HFFc6 (cell line): ENCODE data around the gene FUT1. TPM values are rescaled to one million over a fixed set of nuclear protein-coding genes. Genes with fewer than 3 reads are reported as not detected.
"Not testable (repeated sequence)": the region's sequence is repeated elsewhere in the genome, so short reads cannot be mapped to it uniquely, and the experiment has no call there.

Experiments
- DNase-seq: peaks from one replicate; pipeline ENCODE4 v3.0.0-alpha.2; 2018
- H3K27ac Mint-ChIP-seq: 2 replicates; pipeline ENCODE4 v1.8.0; 2020; ENCODE audit warnings: mild to moderate bottlenecking, mixed read lengths
- H3K27me3 Mint-ChIP-seq: 2 replicates; pipeline ENCODE4 v1.8.0; 2021; ENCODE audit warnings: mild to moderate bottlenecking, moderate library complexity, mixed read lengths; ENCODE audit not compliant: insufficient read depth
- H3K36me3 Mint-ChIP-seq: 2 replicates; pipeline ENCODE4 v1.8.0; 2021; ENCODE audit warnings: low read depth, mixed read lengths
- H3K4me1 Mint-ChIP-seq: 2 replicates; pipeline ENCODE4 v1.8.0; 2020; ENCODE audit warnings: low read depth, mixed read lengths
- H3K4me3 Mint-ChIP-seq: 2 replicates; pipeline ENCODE4 v1.8.0; 2020; ENCODE audit warnings: mild to moderate bottlenecking, moderate library complexity, mixed read lengths
- H3K9me3 Mint-ChIP-seq: 2 replicates; pipeline ENCODE4 v1.8.0; 2020; ENCODE audit warnings: mild to moderate bottlenecking, mixed read lengths
- total RNA-seq, 6 experiments: library from RNA; stranded (reverse); fragmentation: NEBNext Ultra II Directional; extraction: Animal tissue kit (Norgen Biotek cat#: 25700); gene quantifications; 2 replicates in 1 of 6; 3 replicates in 5 of 6; pipeline ENCODE4 v1.2.3, GENCODE V29; 2021
- TF ChIP-seq, protein P1 (sequence below): fragments of 200-600 bp; sonication (generic); IDR thresholded peaks from 2 replicates; pipeline ENCODE4 v1.5.0; 2021; ENCODE audit warnings: antibody characterized with exemption, mild to moderate bottlenecking

The FUT1 gene
- total RNA-seq, 6 experiments from 2014 or later = 0.05 to 0.06 (median 0.05) TPM; not detected in 3

- no peaks in the 10 kb centered on the region for H3K9me3 Mint-ChIP-seq
- H3K27ac Mint-ChIP-seq = no peak overlapping the region
- no peaks in the 10 kb centered on the region for H3K36me3 Mint-ChIP-seq
- H3K4me3 Mint-ChIP-seq = no peak overlapping the region
- H3K4me1 Mint-ChIP-seq = no peaks in the 10 kb centered on the region
- peaks cover 22% of the 10 kb centered on the region for H3K27me3 Mint-ChIP-seq
- no peak for DNase-seq
- TF ChIP-seq, protein P1, sequence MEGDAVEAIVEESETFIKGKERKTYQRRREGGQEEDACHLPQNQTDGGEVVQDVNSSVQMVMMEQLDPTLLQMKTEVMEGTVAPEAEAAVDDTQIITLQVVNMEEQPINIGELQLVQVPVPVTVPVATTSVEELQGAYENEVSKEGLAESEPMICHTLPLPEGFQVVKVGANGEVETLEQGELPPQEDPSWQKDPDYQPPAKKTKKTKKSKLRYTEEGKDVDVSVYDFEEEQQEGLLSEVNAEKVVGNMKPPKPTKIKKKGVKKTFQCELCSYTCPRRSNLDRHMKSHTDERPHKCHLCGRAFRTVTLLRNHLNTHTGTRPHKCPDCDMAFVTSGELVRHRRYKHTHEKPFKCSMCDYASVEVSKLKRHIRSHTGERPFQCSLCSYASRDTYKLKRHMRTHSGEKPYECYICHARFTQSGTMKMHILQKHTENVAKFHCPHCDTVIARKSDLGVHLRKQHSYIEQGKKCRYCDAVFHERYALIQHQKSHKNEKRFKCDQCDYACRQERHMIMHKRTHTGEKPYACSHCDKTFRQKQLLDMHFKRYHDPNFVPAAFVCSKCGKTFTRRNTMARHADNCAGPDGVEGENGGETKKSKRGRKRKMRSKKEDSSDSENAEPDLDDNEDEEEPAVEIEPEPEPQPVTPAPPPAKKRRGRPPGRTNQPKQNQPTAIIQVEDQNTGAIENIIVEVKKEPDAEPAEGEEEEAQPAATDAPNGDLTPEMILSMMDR = no peak
These were observed 20.1 kb upstream of the FUT1 start for GRCh38 chr19:48772503-48772953.

DNA sequence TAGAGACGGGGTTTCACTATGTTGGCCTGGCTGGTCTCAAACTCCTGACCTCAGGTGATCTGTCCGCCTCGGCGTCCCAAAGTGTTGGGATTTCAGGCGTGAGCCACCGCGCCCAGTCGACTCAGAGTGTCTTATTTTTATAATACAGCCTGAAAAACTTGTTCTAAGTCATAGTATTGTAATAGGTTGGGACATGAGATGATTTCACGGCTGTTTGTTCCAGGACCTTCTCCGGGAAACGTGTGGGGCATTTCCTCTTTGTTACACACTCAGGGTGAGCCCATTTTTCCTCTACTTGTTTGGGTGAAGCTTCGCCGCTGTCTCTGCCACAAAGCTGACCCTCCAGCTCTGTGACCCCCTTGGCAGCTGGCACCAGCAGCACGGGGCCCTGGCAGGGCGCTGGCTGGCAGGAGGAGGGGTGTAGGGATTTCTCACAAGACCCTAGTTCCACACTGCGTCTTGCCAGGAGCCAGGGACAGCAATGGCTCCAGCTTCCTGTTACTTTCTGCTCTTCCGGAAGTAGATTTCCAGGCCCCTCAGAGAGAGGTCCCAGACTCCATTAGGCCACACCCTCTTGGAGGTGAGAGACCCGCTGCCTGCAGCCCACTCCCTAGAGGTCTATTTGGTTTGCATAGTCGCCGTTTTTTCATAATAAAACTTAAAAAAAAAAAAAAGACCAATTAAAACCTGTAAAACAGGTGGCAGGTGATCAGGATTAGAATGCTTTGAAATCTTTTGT lies 18.5 kb upstream of the FUT1 start:
- H3K4me3 Mint-ChIP-seq = no peak overlapping the region
- no peak overlapping the region for H3K27ac Mint-ChIP-seq
- no peaks in the 10 kb centered on the region for H3K36me3 Mint-ChIP-seq
- DNase-seq = no peak
- no peaks in the 10 kb centered on the region for H3K4me1 Mint-ChIP-seq
- peaks cover 24% of the 10 kb centered on the region for H3K27me3 Mint-ChIP-seq
- TF ChIP-seq, protein P1 = no peak
- H3K9me3 Mint-ChIP-seq = no peaks in the 10 kb centered on the region

DNA sequence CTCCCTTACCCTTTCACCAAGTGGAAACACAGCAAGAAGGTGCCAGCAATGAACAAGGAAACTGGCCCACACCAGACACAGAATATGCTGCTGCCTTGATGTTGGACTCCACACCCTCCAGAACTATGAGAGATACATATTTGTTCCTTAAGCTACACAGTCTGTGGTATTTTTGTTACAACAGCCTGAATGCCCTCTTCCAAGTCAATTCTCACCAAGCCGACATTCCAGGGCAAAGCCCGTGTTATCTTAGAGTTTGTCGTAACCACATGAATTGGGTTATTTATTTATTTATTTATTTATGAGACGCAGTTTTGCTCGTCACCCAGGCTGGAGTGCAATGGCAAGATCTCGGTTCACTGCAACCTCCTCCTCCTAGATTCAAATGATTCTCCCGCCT lies 17.8 kb upstream of the FUT1 start:
- Mint-ChIP-seq H3K36me3 (no peaks in the 10 kb centered on the region), H3K27me3 (peaks cover 26% of the 10 kb centered on the region), H3K4me3 (no peak overlapping the region), H3K4me1 (no peaks in the 10 kb centered on the region), H3K9me3 (no peaks in the 10 kb centered on the region), H3K27ac (no peak overlapping the region)
- peak; percentile 76 for DNase-seq
- TF ChIP-seq, protein P1 = no peak

DNA sequence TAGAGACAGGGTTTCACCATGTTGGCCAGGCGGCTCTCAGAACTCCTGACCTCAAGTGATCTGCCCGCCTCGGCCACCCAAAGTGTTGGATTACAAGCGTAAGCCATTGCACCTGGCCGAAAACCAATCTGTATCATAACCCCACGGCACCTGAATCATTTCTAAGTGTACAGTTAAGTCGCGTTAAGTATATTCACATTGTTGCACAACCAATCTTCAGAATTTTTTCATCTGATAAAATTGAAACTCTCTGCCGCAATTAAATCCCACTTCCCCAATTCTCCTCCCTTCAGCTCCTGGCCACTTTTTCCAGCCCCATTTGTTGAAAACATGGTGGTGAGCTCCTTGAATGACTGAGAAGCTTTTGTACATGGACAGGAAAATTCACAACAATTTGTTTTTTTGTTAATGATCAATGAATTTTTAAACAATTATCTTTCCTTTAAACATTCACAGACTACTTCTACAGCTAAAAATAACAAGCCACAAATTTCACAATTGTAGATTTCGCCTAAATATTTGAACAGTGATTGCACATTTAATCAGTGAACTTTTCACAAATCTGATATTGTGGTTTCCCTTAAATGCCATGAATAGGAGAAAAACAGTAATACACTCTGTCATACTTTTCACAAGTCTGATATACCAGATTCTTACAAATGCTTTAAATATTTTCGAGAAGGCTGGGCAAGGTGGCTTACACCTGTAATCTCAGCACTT lies 16.7 kb upstream of the FUT1 start:
- Mint-ChIP-seq H3K27ac (no peak overlapping the region), H3K36me3 (no peaks in the 10 kb centered on the region), H3K9me3 (no peaks in the 10 kb centered on the region), H3K4me3 (no peak overlapping the region), H3K27me3 (peaks cover 26% of the 10 kb centered on the region), H3K4me1 (no peaks in the 10 kb centered on the region)
- no peak for DNase-seq
- TF ChIP-seq, protein P1 = no peak

DNA sequence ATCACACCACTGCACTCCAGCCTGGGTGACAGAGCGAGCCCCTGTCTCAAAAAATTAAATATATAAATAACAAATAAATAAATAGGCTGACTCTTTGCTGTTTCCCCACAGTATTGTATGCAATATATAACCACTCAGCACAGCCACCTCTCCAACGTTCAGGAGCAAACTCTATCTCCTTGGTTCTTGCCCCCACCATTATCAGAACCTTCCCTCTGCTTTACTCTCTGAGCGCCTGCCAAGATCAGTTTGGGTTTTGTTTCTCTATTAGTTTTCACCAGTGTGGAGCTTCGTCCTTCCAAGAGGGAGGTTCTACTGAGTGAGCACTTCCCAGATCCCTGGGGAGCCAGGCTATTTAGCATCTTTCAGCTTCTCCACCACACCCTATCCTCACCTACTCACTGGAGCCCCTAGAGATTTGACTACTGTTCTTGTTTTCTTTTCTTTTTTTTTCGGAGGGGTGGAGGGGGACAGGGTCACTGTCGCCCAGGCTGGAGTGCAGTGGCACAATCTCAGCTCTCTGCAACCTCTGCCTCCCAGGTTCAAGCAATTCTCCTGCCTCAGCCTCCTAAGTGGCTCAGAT lies 15.8 kb upstream of the FUT1 start:
- H3K36me3 Mint-ChIP-seq = not testable (repeated sequence)

DNA sequence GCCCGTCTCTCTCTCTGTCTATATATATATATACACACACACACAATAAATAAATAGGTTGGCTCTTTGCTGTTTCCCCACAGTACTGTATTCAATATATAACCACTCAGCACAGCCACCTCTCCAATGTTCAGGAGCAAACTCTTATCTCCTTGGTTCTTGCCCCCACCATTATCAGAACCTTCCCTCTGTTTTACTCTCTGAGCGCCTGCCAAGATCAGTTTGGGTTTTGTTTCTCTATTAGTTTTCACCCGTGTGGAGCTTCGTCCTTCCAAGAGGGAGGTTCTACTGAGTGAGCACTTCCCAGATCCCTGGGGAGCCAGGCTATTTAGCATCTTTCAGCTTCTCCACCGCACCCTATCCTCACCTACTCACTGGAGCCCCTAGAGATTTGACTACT lies 13.4 kb upstream of the FUT1 start:
- peaks cover 52% of the 10 kb centered on the region for H3K27me3 Mint-ChIP-seq
- DNase-seq, H3K4me1 Mint-ChIP-seq, H3K27ac Mint-ChIP-seq, H3K4me3 Mint-ChIP-seq, H3K36me3 Mint-ChIP-seq, H3K9me3 Mint-ChIP-seq: not testable (repeated sequence)

More for the DNA sequence above, 15.8 kb upstream of the FUT1 start:
- H3K4me1 Mint-ChIP-seq, H3K4me3 Mint-ChIP-seq, H3K27ac Mint-ChIP-seq, H3K9me3 Mint-ChIP-seq, DNase-seq: not testable (repeated sequence)
- peaks cover 34% of the 10 kb centered on the region for H3K27me3 Mint-ChIP-seq
